Heart right ventricle (tissue), 16 donors: Measurements from ENCODE around the gene MRTFA. TPM values are rescaled to one million over a fixed set of nuclear protein-coding genes. Genes with fewer than 3 reads are reported as not detected.

Source experiments
- ATAC-seq, 8 donors: fragments of 200-7000 bp; cut with Tn5 transposase; one replicate each; pipeline ENCODE4 v1.9.1; 2020; ENCODE audit warnings: mild to moderate bottlenecking in 8 of 8, moderate library complexity in 8 of 8, moderate number of reproducible peaks in 1 of 8
- DNase-seq, 2 donors: peaks; one replicate each; pipeline ENCODE4 v3.0.0-alpha.2; 2020
- H3K27ac ChIP-seq, 10 donors: fragments of 200-600 bp; sonication (generic) in 2 of 10; one replicate each; pipeline versions ENCODE4 v1.5.0 to v1.8.0; 2020 to 2022; ENCODE audit warnings: mild to moderate bottlenecking in 3 of 10
- H3K27me3 ChIP-seq, 7 donors: fragments of 200-600 bp; one replicate each; pipeline ENCODE4 v1.8.0; 2021 to 2022; ENCODE audit warnings: mild to moderate bottlenecking in 2 of 7
- H3K36me3 ChIP-seq, 9 donors: fragments of 200-600 bp; sonication (generic) in 1 of 9; one replicate each; pipeline versions ENCODE4 v1.5.0 to v1.8.0; 2020 to 2022; ENCODE audit warnings: mild to moderate bottlenecking in 2 of 9
- H3K4me1 ChIP-seq, 9 donors: fragments of 200-600 bp; sonication (generic) in 1 of 9; one replicate each; pipeline versions ENCODE4 v1.5.0 to v1.8.0; 2020 to 2022; ENCODE audit warnings: mild to moderate bottlenecking in 4 of 9
- H3K4me3 ChIP-seq, 10 donors: fragments of 200-600 bp; sonication (generic) in 2 of 10; one replicate each; pipeline versions ENCODE4 v1.5.0 to v1.8.0; 2020 to 2022; ENCODE audit warnings: mild to moderate bottlenecking in 7 of 10, moderate library complexity in 2 of 10
- H3K9me3 ChIP-seq, 11 donors: fragments of 200-600 bp in 10 of 11; sonication (generic) in 2 of 11; one replicate each; pipeline versions ENCODE4 v1.5.0 to v1.8.0; 2013 to 2022; ENCODE audit warnings: mild to moderate bottlenecking in 2 of 11, control low read depth in 1 of 11, moderate library complexity in 1 of 11
- WGBS, 2 donors: extraction: QIAGEN DNeasy Blood & Tissue Kit; methylation state at CpG; one replicate each; pipeline ENCODE4 v1.1.7; 2013; ENCODE audit warnings: inconsistent platforms in 1 of 2; 5-methylcytosine and 5-hydroxymethylcytosine counted together
- intact Hi-C, 10 donors: fragments of 100-400 bp; cut with DNase I; formaldehyde crosslinking; loops; one replicate each; pipeline versions ENCODE4 v1.11.1 to v1.14.2; 2022
- polyA plus RNA-seq, 2 donors: library from polyadenylated mRNA; stranded (reverse); fragments of 200-250 nt; gene quantifications; one replicate each; pipeline ENCODE4 v1.2.3, GENCODE V29; 2013
- total RNA-seq, 10 donors: library from RNA; stranded (reverse); fragmentation: NEBNext Ultra II Directional in 3 of 10; extraction: Animal tissue kit (Norgen Biotek cat#: 25700) in 3 of 10; gene quantifications; one replicate each; pipeline versions ENCODE4 v1.2.1 to v1.2.4, GENCODE V29; 2021 to 2023
- TF ChIP-seq, protein P1 (sequence below), 9 donors: fragments of 200-600 bp; sonication (generic) in 2 of 9; IDR thresholded peaks; one replicate each; pipeline versions ENCODE4 v1.5.0 to v1.8.0; 2021 to 2022; ENCODE audit warnings: antibody characterized with exemption in 9 of 9, mild to moderate bottlenecking in 5 of 9, moderate library complexity in 1 of 9
- donor health status: Arrhythmogenic right ventricular cardiomyopathy.
- donor health status: ischemic (EF 13 %, LVEDD 7.1; RV severe dilation, severe dysfunction).
- donor health status: healthy with polysubstance abuse.
- donor health status: DM: no; HTN: yes; CAD: no.
- donor health status: DM: no; HTN: no; CAD: no.
- donor health status: ischemic (EF 25% LVEDD 6.9; RV normal size, moderate dysfunction).
- donor health status: ischemic (EF 25% LVEDD 5.7; RV mildly dilated, moderate dysfunction).
- donor health status: healthy.
- donor health status: DM: yes; HTN: yes; CAD: no.
- donor health status: Ischemic cardiomyopathy.
- donor health status: ischemic (EF 35%, LVEDD 5.7; RV mildly dilated, moderate dysfunction).
- donor health status: nonischemic (EF 11% LVEDD 7.7; RV severe dilation, severe dysfunction).
- donor health status: DM: yes; HTN: yes; CAD: no.
- donor health status: PGD.
- donor health status: ischemic (EF 29% LVEDD 5.4; RV normal size, mild dysfunction).
- donor health status: nonischemic (EF 23%, LVEDD 6.1; RV moderate dilation, normal function).

MRTFA gene
- total and polyA plus RNA-seq, 12 donors, result 13.2 to 30.9 (median 18.9) TPM

DNA sequence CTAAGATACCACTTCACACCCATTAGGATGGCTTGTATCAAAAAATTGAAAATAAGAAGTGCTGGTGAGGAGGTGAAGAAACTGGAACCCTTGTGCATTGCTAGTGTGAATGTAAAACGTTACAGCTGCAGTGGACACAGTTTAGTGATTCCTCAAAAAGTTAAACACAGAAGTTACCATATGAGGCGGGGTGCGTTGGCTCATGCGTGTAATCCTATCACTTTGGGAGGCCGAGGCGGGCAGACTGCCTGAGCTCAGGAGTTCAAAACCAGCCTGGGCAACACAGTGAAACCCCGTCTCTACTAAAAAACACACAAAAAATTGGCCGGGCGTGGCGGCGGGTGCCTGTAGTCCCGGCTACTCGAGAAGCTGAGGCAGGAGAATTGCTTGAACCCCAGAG is 222.6 kb downstream of the MRTFA start:
- H3K9me3 ChIP-seq, result no peaks in the 10 kb centered on the region
- TF ChIP-seq, protein P1, sequence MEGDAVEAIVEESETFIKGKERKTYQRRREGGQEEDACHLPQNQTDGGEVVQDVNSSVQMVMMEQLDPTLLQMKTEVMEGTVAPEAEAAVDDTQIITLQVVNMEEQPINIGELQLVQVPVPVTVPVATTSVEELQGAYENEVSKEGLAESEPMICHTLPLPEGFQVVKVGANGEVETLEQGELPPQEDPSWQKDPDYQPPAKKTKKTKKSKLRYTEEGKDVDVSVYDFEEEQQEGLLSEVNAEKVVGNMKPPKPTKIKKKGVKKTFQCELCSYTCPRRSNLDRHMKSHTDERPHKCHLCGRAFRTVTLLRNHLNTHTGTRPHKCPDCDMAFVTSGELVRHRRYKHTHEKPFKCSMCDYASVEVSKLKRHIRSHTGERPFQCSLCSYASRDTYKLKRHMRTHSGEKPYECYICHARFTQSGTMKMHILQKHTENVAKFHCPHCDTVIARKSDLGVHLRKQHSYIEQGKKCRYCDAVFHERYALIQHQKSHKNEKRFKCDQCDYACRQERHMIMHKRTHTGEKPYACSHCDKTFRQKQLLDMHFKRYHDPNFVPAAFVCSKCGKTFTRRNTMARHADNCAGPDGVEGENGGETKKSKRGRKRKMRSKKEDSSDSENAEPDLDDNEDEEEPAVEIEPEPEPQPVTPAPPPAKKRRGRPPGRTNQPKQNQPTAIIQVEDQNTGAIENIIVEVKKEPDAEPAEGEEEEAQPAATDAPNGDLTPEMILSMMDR (IDR thresholded peaks at IDR 0.05), result no peak
- peak overlapping the region in 1 of 10 donors; percentile 7 for H3K27ac ChIP-seq
- WGBS, 2 donors, result 82 to 86% methylated on average over 13 of the region's 13 CpGs
- peaks cover 0 to 35% (median 11%) of the 10 kb centered on the region in 9 donors for H3K4me1 ChIP-seq
- no peak for DNase-seq
- H3K27me3 ChIP-seq, result no peaks in the 10 kb centered on the region
- H3K36me3 ChIP-seq, result peaks cover 0 to 90% (median 29%) of the 10 kb centered on the region in 9 donors
- H3K4me3 ChIP-seq, result no peak overlapping the region
- ATAC-seq, result no peak
- intact Hi-C loops, result no loop called here

GRCh38 chr22:40412441-40412840 is 224.1 kb downstream of the MRTFA start:
- WGBS, 2 donors, result 92 to 95% methylated on average over 2 of the region's 2 CpGs
- no peak for ATAC-seq
- H3K4me3 ChIP-seq, result no peak overlapping the region
- peaks cover 0 to 35% (median 11%) of the 10 kb centered on the region in 9 donors for H3K4me1 ChIP-seq
- no peak overlapping the region for H3K27ac ChIP-seq
- intact Hi-C loops, result no loop called here
- TF ChIP-seq, protein P1 (IDR thresholded peaks at IDR 0.05), result no peak
- DNase-seq, result no peak
- peaks cover 0 to 90% (median 27%) of the 10 kb centered on the region in 9 donors for H3K36me3 ChIP-seq
- no peaks in the 10 kb centered on the region for H3K27me3 ChIP-seq
- H3K9me3 ChIP-seq, result no peaks in the 10 kb centered on the region

DNA sequence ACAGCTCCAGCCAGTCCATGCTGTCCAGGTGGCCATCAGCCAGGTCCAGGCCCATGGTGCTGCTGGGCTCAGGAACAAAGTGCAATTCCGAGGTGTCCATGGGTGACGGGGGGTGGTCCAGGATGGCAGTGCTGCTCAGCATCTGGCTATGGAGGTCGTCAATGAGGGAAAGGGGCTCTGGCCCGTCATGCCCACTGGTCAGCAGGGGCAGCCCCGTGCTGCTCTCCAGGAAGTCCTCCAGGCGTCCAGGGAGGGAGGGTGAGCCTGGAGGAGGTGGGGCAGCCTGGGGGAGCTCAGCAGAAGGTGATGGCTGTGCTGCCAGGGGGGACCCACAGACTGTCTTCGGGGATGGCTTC is 225.0 kb downstream of the MRTFA start:
- TF ChIP-seq, protein P1 (IDR thresholded peaks at IDR 0.05), result no peak
- H3K27me3 ChIP-seq, result no peaks in the 10 kb centered on the region
- peaks cover 0 to 90% (median 24%) of the 10 kb centered on the region in 9 donors for H3K36me3 ChIP-seq
- H3K4me3 ChIP-seq, result no peak overlapping the region
- H3K27ac ChIP-seq, result no peak overlapping the region
- H3K9me3 ChIP-seq, result no peaks in the 10 kb centered on the region
- WGBS, 2 donors, result 81 to 83% methylated on average over 7 of the region's 7 CpGs
- peaks cover 0 to 32% (median 11%) of the 10 kb centered on the region in 9 donors for H3K4me1 ChIP-seq
- DNase-seq, result no peak
- intact Hi-C loops, result no loop called here
- ATAC-seq, result no peak

DNA sequence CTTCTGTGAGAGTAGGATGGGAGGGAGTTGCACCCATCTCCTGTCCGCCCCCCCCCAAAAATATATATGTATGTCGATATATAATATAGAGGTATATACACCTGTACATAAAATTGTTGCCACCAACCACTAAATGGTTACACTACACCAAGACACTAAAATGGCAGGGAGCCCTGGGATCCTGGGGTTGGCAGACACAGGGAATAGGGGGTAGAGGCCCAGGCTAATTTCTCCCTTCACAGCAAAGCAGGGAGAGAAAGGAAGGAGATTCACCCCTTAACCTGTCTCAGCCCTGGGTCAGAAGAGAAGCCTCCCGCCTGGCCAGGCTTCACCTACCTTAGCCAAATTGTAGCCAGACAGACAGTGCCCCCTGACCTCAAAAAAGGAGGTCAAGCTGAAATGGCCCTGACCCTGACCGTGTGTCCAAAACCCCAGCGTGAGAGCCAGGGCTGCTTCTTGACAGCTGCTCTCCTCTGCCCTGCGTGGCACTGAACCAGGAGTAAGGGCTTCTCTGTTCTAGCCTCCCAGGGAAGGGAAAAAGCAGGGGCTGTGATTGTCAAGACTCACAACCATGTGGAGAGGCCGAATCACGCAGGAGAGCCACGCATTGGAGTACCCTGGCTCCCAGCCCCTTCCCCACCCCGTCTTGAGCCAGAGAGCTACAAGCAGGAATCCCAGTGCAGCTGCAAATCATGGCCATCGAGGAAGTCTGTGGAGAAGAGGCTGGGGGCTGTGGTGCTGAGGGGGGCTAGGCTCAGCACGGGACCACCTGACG is 225.6 kb downstream of the MRTFA start:
- Histone ChIP-seq H3K4me3 (no peak overlapping the region), H3K9me3 (no peaks in the 10 kb centered on the region), H3K36me3 (peaks cover 0 to 90% (median 29%) of the 10 kb centered on the region in 9 donors), H3K27me3 (no peaks in the 10 kb centered on the region), H3K27ac (no peak overlapping the region), H3K4me1 (peaks cover 0 to 26% (median 8%) of the 10 kb centered on the region in 9 donors)
- TF ChIP-seq, protein P1 (IDR thresholded peaks at IDR 0.05), result no peak
- ATAC-seq (no peak), DNase-seq (no peak)
- intact Hi-C loops, result no loop called here
- WGBS, 2 donors, result 88 to 89% methylated on average over 13 of the region's 13 CpGs
